ENCODE measurements around the gene TCTA.

Gene TCTA

DNA sequence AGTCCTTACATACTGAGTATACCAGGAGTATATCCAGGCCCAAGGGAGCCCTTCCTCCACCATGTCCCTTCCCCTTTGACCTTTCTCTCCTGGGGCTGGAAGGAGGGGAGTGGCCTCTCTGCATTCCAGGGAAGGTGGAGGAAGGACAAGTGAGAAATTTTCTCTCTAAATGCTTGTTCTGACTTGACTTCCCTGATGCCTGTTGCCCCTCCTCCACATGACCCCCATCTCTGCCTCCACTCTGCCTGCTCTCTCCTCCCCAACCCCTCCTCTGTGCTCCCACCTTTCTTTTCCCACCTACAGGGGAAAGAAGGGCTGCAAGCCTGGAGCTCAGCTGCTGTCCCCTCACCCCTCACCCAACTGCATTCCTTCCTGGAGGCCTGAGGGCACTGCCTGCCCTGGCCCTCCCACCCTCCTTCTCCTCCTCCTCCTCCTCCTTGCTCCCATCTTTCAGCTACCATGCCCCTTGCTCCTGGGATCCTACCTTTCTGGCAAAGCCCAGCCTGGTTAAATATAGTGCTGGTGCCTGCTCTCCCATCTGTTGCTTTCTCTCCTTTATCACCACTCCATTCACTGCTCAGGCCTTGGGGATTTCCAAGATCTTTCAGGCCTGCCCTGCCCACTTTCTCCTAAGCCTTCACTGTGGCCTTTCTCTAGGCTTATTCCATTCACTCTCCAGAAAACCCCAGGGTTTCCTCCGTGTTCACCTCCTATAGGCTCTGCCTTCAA is 49.4 kb downstream of the TCTA start:
- DNase-seq: no peak

DNA sequence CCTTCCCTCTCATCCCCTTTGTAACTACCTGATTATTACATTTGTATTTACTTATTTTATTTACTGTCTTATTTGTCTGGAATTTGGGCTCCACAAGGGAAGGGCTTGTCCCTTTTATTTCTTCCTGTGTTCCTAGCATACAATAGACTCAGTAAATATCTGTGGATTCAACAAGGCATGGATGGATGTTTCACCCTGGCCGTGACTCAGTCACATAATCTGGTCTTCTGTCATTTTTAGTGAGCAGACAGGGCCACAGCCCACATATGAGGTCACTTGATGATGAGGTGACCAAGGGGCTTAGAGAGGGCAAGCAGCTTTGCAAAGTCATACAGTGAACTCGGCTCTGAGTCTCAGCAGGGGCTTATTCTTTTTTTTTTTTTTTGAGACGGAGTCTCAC is 50.0 kb downstream of the TCTA start:
- no peak for DNase-seq

DNA sequence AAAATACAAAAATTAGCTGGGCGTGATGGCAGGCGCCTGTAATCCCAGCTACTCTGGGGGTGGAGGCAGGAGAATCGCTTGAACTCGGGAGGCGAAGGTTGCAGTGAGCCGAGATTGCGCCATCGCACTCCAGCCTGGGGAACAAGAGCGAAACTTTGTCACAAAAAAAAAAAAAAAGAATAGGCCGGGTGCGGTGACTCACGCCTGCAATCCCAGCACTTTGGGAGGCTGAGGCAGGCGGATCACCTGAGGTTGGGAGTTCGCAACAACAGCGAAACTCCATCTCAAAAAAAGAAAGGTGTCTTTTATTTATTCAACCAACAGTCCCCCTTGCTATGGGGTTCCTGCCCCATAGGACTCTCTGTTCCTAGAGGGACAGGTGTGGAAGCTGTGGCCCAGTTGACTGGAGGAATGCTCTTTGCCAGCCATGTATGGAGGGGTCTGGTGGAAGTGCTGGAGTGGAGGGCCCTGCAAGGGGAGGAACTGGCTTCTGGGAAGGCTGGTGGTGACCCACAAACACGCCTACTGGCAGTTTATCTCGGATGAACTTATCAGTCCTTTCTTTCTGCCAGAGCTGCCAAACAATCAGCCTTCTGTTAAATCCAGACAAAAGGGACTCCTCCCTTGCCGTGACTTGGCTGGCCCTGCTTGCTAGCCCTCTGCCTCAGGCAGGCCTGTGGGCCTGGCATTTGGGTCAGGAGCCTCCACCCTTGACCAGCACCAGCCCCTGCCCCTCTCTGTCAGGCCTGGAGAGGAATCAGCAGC is 53.2 kb downstream of the TCTA start:
- DNase-seq: no peak

Data from CD4-positive, alpha-beta T cell treated with Interleukin-21 for 1 hour (primary cell).